Body of pancreas (tissue), 4 donors: Measurements from ENCODE around the gene PSMD11. TPM values are rescaled to one million over a fixed set of nuclear protein-coding genes. Genes with fewer than 3 reads are reported as not detected.

ENCODE experiments used
- ATAC-seq: fragments of 150-250 bp; one replicate; pipeline ENCODE4 v1.9.1; 2016
- DNase-seq, 4 donors: peaks; one replicate each; pipeline ENCODE4 v3.0.0-alpha.2; 2019
- H3K27ac ChIP-seq, 4 donors: fragments of 200-600 bp; sonication (generic); 1 replicate in 3 of 4; 2 replicates in 1 of 4; pipeline versions ENCODE4 v1.5.1 to v1.6.1; 2016 to 2019; ENCODE audit warnings: mild to moderate bottlenecking in 1 of 4, mixed read lengths in 1 of 4, moderate library complexity in 1 of 4
- H3K27me3 ChIP-seq, 2 donors: fragments of 200-600 bp; sonication (generic); one replicate each; pipeline ENCODE4 v1.6.0; 2016; ENCODE audit warnings: mild to moderate bottlenecking in 1 of 2
- H3K36me3 ChIP-seq, 2 donors: fragments of 200-600 bp; sonication (generic); replicated peaks in 1 of 2; 2 replicates each; pipeline ENCODE4 v1.5.1; 2016; ENCODE audit warnings: low read depth in 2 of 2; ENCODE audit not compliant: insufficient read depth in 1 of 2
- H3K4me1 ChIP-seq: fragments of 200-600 bp; sonication (generic); one replicate; pipeline ENCODE4 v1.6.0; 2016
- H3K4me3 ChIP-seq, 2 donors: fragments of 200-600 bp; sonication (generic); 1 replicate in 1 of 2; 2 replicates in 1 of 2; pipeline ENCODE4 v1.5.1; 2016 to 2019
- H3K9me3 ChIP-seq, 3 donors: fragments of 200-600 bp; sonication (generic); 1 replicate in 2 of 3; 2 replicates in 1 of 3; pipeline ENCODE4 v1.5.1; 2016
- POLR2A ChIP-seq, 3 donors: fragments of 450-650 bp; IDR thresholded peaks; one replicate each; pipeline ENCODE4 v1.6.1; 2016; ENCODE audit warnings: antibody characterized with exemption in 3 of 3, mild to moderate bottlenecking in 2 of 3
- WGBS, 2 donors: methylation state at CpG; one replicate each; pipeline ENCODE4 v1.1.5; 2017; 5-methylcytosine and 5-hydroxymethylcytosine counted together
- intact Hi-C: fragments of 100-400 bp; cut with DNase I; formaldehyde crosslinking; loops from one replicate; pipeline ENCODE4 v1.15.1; 2023
- total RNA-seq, 2 donors: library from RNA; depleted of rRNA; stranded (reverse); fragments of >200 nt; gene quantifications; one replicate each; pipeline ENCODE4 v1.1.0, GENCODE V29; 2016
- TF ChIP-seq, protein P1 (sequence below), 7 experiments: fragments of 450-650 bp in 4 of 7; fragments of 200-600 bp in 3 of 7; sonication (generic) in 3 of 7; IDR thresholded peaks; one replicate each; pipeline ENCODE4 v1.5.1; 2016 to 2019; ENCODE audit warnings: antibody characterized with exemption in 7 of 7

PSMD11 gene
- total RNA-seq, 2 donors from 2014 or later, result 18.9 to 24.7 TPM

DNA sequence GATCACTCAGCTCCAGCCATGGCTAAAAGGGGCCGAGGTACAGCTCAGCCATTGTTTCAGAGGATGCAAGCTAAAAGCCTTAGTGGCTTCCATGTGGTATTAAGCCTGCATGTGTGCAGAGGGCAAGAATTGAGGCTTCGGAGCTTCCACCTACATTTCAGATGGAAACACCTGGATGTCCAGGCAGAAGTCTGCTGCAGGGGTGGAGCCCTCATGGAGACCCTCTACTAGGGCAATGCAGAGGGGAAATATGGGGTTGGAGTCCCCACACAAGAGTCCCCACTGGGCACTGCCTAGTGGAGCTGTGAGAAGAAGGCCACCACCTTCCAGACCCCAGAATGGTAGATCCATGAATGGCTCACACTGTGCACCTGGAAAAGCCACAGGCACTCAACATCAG, 14.7 kb upstream of the PSMD11 start:
- H3K4me3 ChIP-seq, result no peak overlapping the region
- WGBS, 2 donors, result 73 to 95% methylated on average over 2 of the region's 2 CpGs
- H3K9me3 ChIP-seq, result no peaks in the 10 kb centered on the region
- no peaks in the 10 kb centered on the region for H3K4me1 ChIP-seq
- TF ChIP-seq, protein P1, sequence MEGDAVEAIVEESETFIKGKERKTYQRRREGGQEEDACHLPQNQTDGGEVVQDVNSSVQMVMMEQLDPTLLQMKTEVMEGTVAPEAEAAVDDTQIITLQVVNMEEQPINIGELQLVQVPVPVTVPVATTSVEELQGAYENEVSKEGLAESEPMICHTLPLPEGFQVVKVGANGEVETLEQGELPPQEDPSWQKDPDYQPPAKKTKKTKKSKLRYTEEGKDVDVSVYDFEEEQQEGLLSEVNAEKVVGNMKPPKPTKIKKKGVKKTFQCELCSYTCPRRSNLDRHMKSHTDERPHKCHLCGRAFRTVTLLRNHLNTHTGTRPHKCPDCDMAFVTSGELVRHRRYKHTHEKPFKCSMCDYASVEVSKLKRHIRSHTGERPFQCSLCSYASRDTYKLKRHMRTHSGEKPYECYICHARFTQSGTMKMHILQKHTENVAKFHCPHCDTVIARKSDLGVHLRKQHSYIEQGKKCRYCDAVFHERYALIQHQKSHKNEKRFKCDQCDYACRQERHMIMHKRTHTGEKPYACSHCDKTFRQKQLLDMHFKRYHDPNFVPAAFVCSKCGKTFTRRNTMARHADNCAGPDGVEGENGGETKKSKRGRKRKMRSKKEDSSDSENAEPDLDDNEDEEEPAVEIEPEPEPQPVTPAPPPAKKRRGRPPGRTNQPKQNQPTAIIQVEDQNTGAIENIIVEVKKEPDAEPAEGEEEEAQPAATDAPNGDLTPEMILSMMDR (IDR thresholded peaks at IDR 0.05), result no peak
- TF ChIP-seq POLR2A (IDR thresholded peaks at IDR 0.05), result no peak
- DNase-seq, result no peak
- no peaks in the 10 kb centered on the region for H3K27me3 ChIP-seq
- no peak overlapping the region for H3K27ac ChIP-seq
- H3K36me3 ChIP-seq, result no peaks in the 10 kb centered on the region
- intact Hi-C loops, result no loop called here
- ATAC-seq, result no peak

DNA sequence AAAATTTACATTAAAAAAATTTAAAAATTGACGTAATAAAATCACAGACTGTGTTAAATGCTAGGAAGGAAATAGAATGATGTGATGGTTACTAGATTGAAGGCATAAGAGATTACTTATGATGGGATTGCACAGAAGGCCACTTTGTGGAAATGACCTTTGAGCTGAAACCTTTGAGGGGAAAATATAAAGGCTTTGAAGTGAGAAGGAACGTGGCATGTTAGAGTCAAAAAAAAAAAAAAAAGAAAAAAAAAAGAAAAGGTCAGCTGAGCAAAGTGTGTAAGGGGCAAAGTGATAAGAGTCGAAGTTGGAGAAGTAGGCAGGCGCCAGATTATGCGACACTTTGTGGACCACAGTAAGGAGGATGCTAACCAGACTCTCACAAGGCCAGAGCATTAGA, 3.6 kb upstream of the PSMD11 start:
- Histone ChIP-seq H3K27ac (no peak overlapping the region), H3K36me3 (no peaks in the 10 kb centered on the region), H3K27me3 (no peaks in the 10 kb centered on the region), H3K4me3 (no peak overlapping the region), H3K4me1 (peaks cover 4% of the 10 kb centered on the region), H3K9me3 (no peaks in the 10 kb centered on the region)
- TF ChIP-seq POLR2A (IDR thresholded peaks at IDR 0.05), result no peak
- TF ChIP-seq, protein P1 (IDR thresholded peaks at IDR 0.05), result no peak
- intact Hi-C loops, result no loop called here
- no peak for DNase-seq
- 62 to 64% methylated on average over 5 of the region's 5 CpGs for WGBS, 2 donors
- no peak for ATAC-seq

DNA sequence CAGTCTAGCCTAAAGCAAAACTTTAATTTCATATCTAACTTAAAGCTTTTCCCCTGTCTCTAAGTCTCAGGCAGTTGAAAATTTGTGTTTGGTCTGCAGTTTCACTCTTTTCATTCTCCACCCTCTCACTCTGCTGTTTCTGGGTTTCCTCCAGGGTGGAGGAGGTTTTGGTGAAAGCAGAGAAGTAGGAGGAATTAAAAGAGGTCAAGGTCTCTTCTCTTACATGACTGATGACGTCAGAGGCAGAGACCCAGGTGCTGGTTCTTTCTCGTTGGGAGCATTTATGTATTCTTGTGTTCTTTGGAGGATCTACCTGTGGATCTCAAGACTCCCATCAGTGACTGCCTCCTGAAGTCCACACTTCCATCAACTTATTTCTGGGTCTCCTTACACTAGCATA, 2.4 kb upstream of the PSMD11 start:
- Histone ChIP-seq H3K27ac (no peak overlapping the region), H3K4me3 (no peak overlapping the region), H3K27me3 (no peaks in the 10 kb centered on the region), H3K9me3 (no peaks in the 10 kb centered on the region), H3K4me1 (peaks cover 14% of the 10 kb centered on the region), H3K36me3 (no peaks in the 10 kb centered on the region)
- DNase-seq, result no peak
- intact Hi-C loops, result no loop called here
- WGBS, 2 donors, result 31 to 37% methylated on average over 2 of the region's 2 CpGs
- ATAC-seq, result no peak
- TF ChIP-seq POLR2A (IDR thresholded peaks at IDR 0.05), result no peak
- TF ChIP-seq, protein P1 (IDR thresholded peaks at IDR 0.05), result no peak

DNA sequence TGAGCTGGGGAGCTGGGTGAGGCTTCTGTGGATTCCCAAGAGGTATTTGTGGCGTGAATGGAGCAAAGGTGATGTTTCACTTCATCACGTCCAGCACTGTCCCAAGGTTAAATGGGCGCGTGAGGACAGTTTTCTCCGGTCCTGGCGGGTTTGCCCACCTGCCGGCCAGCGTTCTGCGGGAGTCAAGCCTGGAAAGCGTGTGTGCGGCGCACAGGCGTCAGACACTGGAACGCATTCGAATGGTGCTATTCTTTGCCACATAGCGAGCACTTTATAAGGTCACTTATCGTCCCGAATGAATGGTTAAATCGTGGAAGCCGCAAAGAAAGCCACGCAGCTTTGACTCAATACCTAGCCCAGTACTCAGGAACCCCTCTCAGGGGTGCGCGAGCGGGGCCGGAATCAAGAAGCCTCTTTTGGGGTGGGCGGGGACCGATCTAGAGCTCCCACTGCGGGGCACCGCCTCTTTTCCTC, 446 bp upstream of the PSMD11 start:
- peaks cover 0 to 4% of the 10 kb centered on the region in 2 donors for H3K36me3 ChIP-seq
- TF ChIP-seq, protein P1 (IDR thresholded peaks at IDR 0.05), result no peak
- TF ChIP-seq POLR2A (IDR thresholded peaks at IDR 0.05), result no peak
- H3K27me3 ChIP-seq, result no peaks in the 10 kb centered on the region
- intact Hi-C loops, result no loop called here
- peak overlapping the region; percentile 23 to 87 for H3K4me3 ChIP-seq
- peak overlapping the region in 1 of 4 donors; percentile 75 for H3K27ac ChIP-seq
- WGBS, 2 donors, result 6 to 7% methylated on average over 24 to 29 of the region's 29 CpGs
- ATAC-seq (peak; percentile 7), DNase-seq (no peak)
- no peaks in the 10 kb centered on the region for H3K9me3 ChIP-seq
- H3K4me1 ChIP-seq, result peaks cover 16% of the 10 kb centered on the region

DNA sequence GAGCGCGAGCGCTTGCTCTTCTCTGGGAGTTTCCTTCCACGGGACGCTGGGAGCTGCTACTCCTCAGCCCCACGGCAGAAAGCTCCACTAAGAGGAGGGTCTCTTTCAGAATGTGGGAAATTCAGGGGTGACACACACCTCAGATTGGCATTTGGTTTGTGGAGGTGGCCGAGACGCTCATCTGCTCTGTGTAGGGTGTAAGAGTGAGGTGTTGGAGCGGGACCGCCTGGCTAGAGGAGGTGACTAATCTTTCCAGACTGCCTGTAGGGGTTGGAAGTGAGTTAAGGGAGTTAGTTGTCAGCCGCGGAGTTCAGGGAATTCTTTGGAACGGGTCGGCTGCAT, 735 bp downstream of the PSMD11 start:
- TF ChIP-seq, protein P1 (IDR thresholded peaks at IDR 0.05), result no peak
- TF ChIP-seq POLR2A (IDR thresholded peaks at IDR 0.05), result no peak
- peaks cover 0 to 4% of the 10 kb centered on the region in 2 donors for H3K36me3 ChIP-seq
- peak in 3 of 4 donors; percentile 28 to 43 (median 42) for DNase-seq
- 0 to 1% methylated on average over 6 to 14 of the region's 14 CpGs for WGBS, 2 donors
- H3K9me3 ChIP-seq, result no peaks in the 10 kb centered on the region
- intact Hi-C loops, result no loop called here
- H3K27ac ChIP-seq, result peak overlapping the region; percentile 57 to 81 (median 68)
- H3K4me1 ChIP-seq, result peaks cover 16% of the 10 kb centered on the region
- no peaks in the 10 kb centered on the region for H3K27me3 ChIP-seq
- H3K4me3 ChIP-seq, result peak overlapping the region; percentile 47 to 87
- ATAC-seq, result peak; percentile 30
